K562 (cell line): Measurements from ENCODE around the gene THAP4. TPM values are rescaled to one million over a fixed set of nuclear protein-coding genes. Genes with fewer than 3 reads are reported as not detected.

Experiments
- SETDB1 ChIP-seq: IDR thresholded peaks from one replicate; pipeline ENCODE4 v1.6.1; 2012; ENCODE audit warnings: low read length, control low read depth, inconsistent platforms
- SIRT6 ChIP-seq: IDR thresholded peaks from one replicate; pipeline ENCODE4 v1.6.1; 2012; ENCODE audit warnings: low read depth, mild to moderate bottlenecking, control low read depth, inconsistent platforms, low read length, moderate library complexity
- WHSC1 ChIP-seq: IDR thresholded peaks from one replicate; pipeline ENCODE4 v1.6.1; 2012; ENCODE audit warnings: low read length, control low read depth, inconsistent platforms
- polyA plus RNA-seq, 8 experiments: library from polyadenylated mRNA; depleted of rRNA in 4 of 8; stranded (reverse) in 5 of 8; unstranded in 3 of 8; fragments of >200 nt; fragmentation: Nextera tagmentation in 2 of 8; fragmentation: Illumina TruSeq in 1 of 8; extraction: Ambion mirVana in 2 of 8; extraction: Trizol in 1 of 8; gene quantifications; 2 replicates each; pipeline versions ENCODE4 v1.2.1 to v1.2.3, GENCODE V29; 2011 to 2014; ENCODE audit warnings: inconsistent platforms in 1 of 8, missing spikeins in 1 of 8
- total RNA-seq, 7 experiments: library from RNA; depleted of rRNA in 6 of 7; stranded (reverse); fragments of >200 nt in 6 of 7; fragmentation: Illumina TruSeq in 2 of 7; extraction: Trizol in 2 of 7; gene quantifications; 2 replicates each; pipeline versions ENCODE4 v1.2.1 to v1.2.3, GENCODE V29; 2011 to 2021; ENCODE audit warnings: low replicate concordance in 1 of 7
- TF ChIP-seq, protein P1 (sequence below), 2 experiments: fragments of 450-650 bp in 1 of 2; sonication (generic) in 1 of 2; formaldehyde crosslinking in 1 of 2; IDR thresholded peaks; 2 replicates each; pipeline versions ENCODE4 v1.7.1 to v1.9.0; 2016 to 2022; ENCODE audit warnings: inconsistent platforms in 1 of 2, mild to moderate bottlenecking in 1 of 2, missing genetic modification reagents in 1 of 2
- TF ChIP-seq, protein P2 (sequence below): IDR thresholded peaks from 2 replicates; pipeline ENCODE4 v1.6.1; 2012; ENCODE audit warnings: low read depth, low read length, improper control_type of control experiment, borderline replicate concordance
- TF ChIP-seq, protein P3 (sequence below): sonication (generic); formaldehyde crosslinking; IDR thresholded peaks from 2 replicates; pipeline ENCODE4 v1.8.1; 2023; ENCODE audit warnings: missing genetic modification reagents, mild to moderate bottlenecking, borderline replicate concordance
- TF ChIP-seq, protein P4 (sequence below): fragments of 250-450 bp; sonication (Bioruptor Pico); IDR thresholded peaks from 2 replicates; pipeline ENCODE4 v1.5.0; 2021
- TF ChIP-seq, protein P5 (sequence below): fragments of 450-650 bp; IDR thresholded peaks from 2 replicates; pipeline ENCODE4 v1.6.1; 2016; ENCODE audit warnings: mild to moderate bottlenecking

The THAP4 gene
- total and polyA plus RNA-seq, 9 of the 15 experiments (the other 6 are each of a cell fraction or from before 2014, with no cell fraction given), result 8.6 to 60.9 (median 43.9) TPM

DNA sequence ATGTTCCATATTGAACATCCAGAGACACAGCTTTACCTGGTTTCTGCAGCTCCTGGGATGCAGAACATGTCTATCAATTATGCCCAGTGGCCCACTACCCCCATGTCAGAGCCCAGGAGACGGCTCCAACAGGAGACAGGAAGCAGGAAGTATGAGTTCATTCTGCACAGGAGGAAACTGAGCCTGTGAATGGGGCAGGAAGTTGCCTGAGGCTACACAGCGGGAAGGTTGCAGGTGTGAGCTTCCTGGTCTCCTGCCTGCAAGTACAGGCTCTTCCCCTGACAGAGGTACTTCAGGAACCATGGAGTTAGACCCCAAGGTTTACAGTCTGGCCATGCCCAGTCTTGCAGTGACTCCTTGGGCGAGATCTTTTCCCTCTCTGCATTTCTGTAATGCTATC, 81.2 kb downstream of the THAP4 start (continued):
- TF ChIP-seq, protein P1, sequence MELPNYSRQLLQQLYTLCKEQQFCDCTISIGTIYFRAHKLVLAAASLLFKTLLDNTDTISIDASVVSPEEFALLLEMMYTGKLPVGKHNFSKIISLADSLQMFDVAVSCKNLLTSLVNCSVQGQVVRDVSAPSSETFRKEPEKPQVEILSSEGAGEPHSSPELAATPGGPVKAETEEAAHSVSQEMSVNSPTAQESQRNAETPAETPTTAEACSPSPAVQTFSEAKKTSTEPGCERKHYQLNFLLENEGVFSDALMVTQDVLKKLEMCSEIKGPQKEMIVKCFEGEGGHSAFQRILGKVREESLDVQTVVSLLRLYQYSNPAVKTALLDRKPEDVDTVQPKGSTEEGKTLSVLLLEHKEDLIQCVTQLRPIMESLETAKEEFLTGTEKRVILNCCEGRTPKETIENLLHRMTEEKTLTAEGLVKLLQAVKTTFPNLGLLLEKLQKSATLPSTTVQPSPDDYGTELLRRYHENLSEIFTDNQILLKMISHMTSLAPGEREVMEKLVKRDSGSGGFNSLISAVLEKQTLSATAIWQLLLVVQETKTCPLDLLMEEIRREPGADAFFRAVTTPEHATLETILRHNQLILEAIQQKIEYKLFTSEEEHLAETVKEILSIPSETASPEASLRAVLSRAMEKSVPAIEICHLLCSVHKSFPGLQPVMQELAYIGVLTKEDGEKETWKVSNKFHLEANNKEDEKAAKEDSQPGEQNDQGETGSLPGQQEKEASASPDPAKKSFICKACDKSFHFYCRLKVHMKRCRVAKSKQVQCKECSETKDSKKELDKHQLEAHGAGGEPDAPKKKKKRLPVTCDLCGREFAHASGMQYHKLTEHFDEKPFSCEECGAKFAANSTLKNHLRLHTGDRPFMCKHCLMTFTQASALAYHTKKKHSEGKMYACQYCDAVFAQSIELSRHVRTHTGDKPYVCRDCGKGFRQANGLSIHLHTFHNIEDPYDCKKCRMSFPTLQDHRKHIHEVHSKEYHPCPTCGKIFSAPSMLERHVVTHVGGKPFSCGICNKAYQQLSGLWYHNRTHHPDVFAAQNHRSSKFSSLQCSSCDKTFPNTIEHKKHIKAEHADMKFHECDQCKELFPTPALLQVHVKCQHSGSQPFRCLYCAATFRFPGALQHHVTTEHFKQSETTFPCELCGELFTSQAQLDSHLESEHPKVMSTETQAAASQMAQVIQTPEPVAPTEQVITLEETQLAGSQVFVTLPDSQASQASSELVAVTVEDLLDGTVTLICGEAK (IDR thresholded peaks at IDR 0.05), result no peak
- TF ChIP-seq, protein P1 (CRISPR knock-in tag; IDR thresholded peaks at IDR 0.05), result no peak
- no peak for TF ChIP-seq SIRT6
- TF ChIP-seq, protein P2, sequence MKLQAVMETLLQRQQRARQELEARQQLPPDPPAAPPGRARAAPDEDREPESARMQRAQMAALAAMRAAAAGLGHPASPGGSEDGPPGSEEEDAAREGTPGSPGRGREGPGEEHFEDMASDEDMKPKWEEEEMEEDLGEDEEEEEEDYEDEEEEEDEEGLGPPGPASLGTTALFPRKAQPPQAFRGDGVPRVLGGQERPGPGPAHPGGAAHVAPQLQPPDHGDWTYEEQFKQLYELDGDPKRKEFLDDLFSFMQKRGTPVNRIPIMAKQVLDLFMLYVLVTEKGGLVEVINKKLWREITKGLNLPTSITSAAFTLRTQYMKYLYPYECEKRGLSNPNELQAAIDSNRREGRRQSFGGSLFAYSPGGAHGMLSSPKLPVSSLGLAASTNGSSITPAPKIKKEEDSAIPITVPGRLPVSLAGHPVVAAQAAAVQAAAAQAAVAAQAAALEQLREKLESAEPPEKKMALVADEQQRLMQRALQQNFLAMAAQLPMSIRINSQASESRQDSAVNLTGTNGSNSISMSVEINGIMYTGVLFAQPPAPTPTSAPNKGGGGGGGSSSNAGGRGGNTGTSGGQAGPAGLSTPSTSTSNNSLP, result no peak
- TF ChIP-seq, protein P3, sequence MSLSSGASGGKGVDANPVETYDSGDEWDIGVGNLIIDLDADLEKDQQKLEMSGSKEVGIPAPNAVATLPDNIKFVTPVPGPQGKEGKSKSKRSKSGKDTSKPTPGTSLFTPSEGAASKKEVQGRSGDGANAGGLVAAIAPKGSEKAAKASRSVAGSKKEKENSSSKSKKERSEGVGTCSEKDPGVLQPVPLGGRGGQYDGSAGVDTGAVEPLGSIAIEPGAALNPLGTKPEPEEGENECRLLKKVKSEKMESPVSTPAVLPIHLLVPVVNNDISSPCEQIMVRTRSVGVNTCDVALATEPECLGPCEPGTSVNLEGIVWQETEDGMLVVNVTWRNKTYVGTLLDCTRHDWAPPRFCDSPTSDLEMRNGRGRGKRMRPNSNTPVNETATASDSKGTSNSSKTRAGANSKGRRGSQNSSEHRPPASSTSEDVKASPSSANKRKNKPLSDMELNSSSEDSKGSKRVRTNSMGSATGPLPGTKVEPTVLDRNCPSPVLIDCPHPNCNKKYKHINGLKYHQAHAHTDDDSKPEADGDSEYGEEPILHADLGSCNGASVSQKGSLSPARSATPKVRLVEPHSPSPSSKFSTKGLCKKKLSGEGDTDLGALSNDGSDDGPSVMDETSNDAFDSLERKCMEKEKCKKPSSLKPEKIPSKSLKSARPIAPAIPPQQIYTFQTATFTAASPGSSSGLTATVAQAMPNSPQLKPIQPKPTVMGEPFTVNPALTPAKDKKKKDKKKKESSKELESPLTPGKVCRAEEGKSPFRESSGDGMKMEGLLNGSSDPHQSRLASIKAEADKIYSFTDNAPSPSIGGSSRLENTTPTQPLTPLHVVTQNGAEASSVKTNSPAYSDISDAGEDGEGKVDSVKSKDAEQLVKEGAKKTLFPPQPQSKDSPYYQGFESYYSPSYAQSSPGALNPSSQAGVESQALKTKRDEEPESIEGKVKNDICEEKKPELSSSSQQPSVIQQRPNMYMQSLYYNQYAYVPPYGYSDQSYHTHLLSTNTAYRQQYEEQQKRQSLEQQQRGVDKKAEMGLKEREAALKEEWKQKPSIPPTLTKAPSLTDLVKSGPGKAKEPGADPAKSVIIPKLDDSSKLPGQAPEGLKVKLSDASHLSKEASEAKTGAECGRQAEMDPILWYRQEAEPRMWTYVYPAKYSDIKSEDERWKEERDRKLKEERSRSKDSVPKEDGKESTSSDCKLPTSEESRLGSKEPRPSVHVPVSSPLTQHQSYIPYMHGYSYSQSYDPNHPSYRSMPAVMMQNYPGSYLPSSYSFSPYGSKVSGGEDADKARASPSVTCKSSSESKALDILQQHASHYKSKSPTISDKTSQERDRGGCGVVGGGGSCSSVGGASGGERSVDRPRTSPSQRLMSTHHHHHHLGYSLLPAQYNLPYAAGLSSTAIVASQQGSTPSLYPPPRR (CRISPR knock-in tag), result no peak
- no peak for TF ChIP-seq SETDB1
- TF ChIP-seq, protein P4, sequence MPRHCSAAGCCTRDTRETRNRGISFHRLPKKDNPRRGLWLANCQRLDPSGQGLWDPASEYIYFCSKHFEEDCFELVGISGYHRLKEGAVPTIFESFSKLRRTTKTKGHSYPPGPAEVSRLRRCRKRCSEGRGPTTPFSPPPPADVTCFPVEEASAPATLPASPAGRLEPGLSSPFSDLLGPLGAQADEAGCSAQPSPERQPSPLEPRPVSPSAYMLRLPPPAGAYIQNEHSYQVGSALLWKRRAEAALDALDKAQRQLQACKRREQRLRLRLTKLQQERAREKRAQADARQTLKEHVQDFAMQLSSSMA (CRISPR knock-in tag), result no peak
- TF ChIP-seq, protein P5, sequence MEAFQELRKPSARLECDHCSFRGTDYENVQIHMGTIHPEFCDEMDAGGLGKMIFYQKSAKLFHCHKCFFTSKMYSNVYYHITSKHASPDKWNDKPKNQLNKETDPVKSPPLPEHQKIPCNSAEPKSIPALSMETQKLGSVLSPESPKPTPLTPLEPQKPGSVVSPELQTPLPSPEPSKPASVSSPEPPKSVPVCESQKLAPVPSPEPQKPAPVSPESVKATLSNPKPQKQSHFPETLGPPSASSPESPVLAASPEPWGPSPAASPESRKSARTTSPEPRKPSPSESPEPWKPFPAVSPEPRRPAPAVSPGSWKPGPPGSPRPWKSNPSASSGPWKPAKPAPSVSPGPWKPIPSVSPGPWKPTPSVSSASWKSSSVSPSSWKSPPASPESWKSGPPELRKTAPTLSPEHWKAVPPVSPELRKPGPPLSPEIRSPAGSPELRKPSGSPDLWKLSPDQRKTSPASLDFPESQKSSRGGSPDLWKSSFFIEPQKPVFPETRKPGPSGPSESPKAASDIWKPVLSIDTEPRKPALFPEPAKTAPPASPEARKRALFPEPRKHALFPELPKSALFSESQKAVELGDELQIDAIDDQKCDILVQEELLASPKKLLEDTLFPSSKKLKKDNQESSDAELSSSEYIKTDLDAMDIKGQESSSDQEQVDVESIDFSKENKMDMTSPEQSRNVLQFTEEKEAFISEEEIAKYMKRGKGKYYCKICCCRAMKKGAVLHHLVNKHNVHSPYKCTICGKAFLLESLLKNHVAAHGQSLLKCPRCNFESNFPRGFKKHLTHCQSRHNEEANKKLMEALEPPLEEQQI, result no peak
- no peak for TF ChIP-seq WHSC1
